Duodenal mucosa (tissue), 2 donors: Measurements from ENCODE around the gene GCH1.

Source experiments
- H3K27ac ChIP-seq: one replicate; pipeline ENCODE4 v1.7.0; 2013; ENCODE audit warnings: low read depth, low read length
- H3K27me3 ChIP-seq, 2 donors: one replicate each; pipeline ENCODE4 v1.7.0; 2013; ENCODE audit warnings: low read length in 2 of 2, control low read depth in 1 of 2; ENCODE audit not compliant: insufficient read depth in 2 of 2, control insufficient read depth in 1 of 2
- H3K36me3 ChIP-seq, 2 donors: one replicate each; pipeline ENCODE4 v1.7.0; 2013; ENCODE audit warnings: low read length in 2 of 2, control low read depth in 1 of 2; ENCODE audit not compliant: insufficient read depth in 2 of 2, control insufficient read depth in 1 of 2
- H3K4me1 ChIP-seq, 2 donors: one replicate each; pipeline ENCODE4 v1.7.0; 2013; ENCODE audit warnings: low read length in 2 of 2, control low read depth in 1 of 2; ENCODE audit not compliant: insufficient read depth in 2 of 2, control insufficient read depth in 1 of 2
- H3K4me3 ChIP-seq, 2 donors: one replicate each; pipeline ENCODE4 v1.7.0; 2013; ENCODE audit warnings: low read length in 2 of 2, low read depth in 1 of 2
- H3K9ac ChIP-seq, 2 donors: one replicate each; pipeline ENCODE4 v1.7.0; 2013; ENCODE audit warnings: low read length in 2 of 2, low read depth in 1 of 2
- H3K9me3 ChIP-seq, 2 donors: one replicate each; pipeline ENCODE4 v1.7.0; 2013; ENCODE audit warnings: low read length in 2 of 2, control low read depth in 1 of 2; ENCODE audit not compliant: control insufficient read depth in 1 of 2

GCH1 gene

GRCh38 chr14:54792288-54792687 lies 110.3 kb downstream of the GCH1 start:
- Histone ChIP-seq H3K27me3 (no peaks in the 10 kb centered on the region), H3K4me1 (no peaks in the 10 kb centered on the region), H3K9ac (no peak overlapping the region), H3K36me3 (no peaks in the 10 kb centered on the region), H3K9me3 (peaks cover 3 to 8% of the 10 kb centered on the region in 2 donors), H3K4me3 (no peak overlapping the region), H3K27ac (no peak overlapping the region)
